GM12874 (cell line): ENCODE measurements around the gene GASK1A.

Source experiments
- CTCF ChIP-seq: IDR thresholded peaks from 2 replicates; pipeline ENCODE4 v1.5.1; 2011; ENCODE audit warnings: low read depth, mild to moderate bottlenecking, control low read depth, low read length, moderate library complexity; ENCODE audit not compliant: insufficient read depth

Gene GASK1A

GRCh38 chr3:42999212-42999611 lies 20.1 kb downstream of the GASK1A start:
- no peak for TF ChIP-seq CTCF

GRCh38 chr3:42999632-43000031 lies 20.5 kb downstream of the GASK1A start:
- no peak for TF ChIP-seq CTCF

DNA sequence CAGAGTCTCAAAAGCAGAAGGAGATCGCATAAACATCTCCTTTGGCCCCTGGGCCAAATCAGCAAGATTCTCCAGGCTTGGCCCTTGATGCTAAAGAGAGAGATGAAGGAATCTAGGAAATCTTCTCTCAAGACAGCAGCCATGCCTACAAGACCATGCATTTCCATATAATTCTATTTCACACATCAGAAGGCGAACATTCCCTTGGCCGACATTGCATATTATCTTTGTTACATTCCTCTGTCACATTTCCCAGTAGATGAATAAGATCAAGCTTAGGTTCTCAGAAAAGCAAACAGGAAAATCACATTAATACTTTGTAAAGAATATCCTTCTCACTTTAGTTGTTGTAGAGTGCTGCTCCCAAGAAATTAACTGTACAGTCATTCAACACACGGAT lies 21.3 kb downstream of the GASK1A start:
- no peak for TF ChIP-seq CTCF

DNA sequence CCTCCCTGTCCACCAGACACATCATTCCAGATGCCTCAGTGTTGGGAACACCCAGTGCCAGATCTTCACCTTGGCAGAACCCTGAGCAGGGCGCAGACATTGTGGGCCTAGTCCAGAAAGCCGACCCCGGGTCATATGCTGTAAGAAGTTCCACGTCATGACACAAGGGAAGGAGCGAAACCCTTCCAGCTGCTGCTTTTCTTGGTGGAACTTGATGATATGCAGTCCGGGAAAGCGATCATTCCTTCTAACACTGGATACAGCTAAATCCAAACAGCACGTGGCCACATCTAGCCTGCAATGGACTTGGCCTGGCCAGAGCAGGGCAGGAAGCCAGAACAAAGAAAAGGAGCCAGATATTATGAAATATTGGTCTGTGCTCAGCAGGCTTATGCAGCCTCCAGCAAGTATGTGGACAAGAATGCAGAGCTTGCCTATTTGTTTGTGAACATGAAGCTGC lies 22.0 kb downstream of the GASK1A start:
- no peak for TF ChIP-seq CTCF

GRCh38 chr3:43001556-43002121 lies 22.5 kb downstream of the GASK1A start:
- TF ChIP-seq CTCF = no peak

GRCh38 chr3:43004282-43004681 lies 25.2 kb downstream of the GASK1A start:
- TF ChIP-seq CTCF = no peak

- no peak for TF ChIP-seq CTCF
Measured at GRCh38 chr3:43005253-43005652, 26.1 kb downstream of the GASK1A start.
